Calu3 (cell line): Measurements from ENCODE around the gene SCYL3. TPM values are rescaled to one million over a fixed set of nuclear protein-coding genes. Genes with fewer than 3 reads are reported as not detected.
"Not testable (repeated sequence)": the region's sequence is repeated elsewhere in the genome, so short reads cannot be mapped to it uniquely, and the experiment has no call there.

Experiments used
- BruUV-seq: library from RNA; stranded (reverse); fragments of 400-500 nt; replicated peaks from 2 replicates; lab custom pipeline; 2021; lab: Mats Ljungman, UMichigan
- CTCF ChIA-PET: fragments of 300-600 bp; sonication (Branson Sonifier 250); formaldehyde crosslinking; loops from one replicate; lab custom pipeline; 2022; ENCODE audit warnings: antibody characterized with exemption; lab: Charles Lee
- DNase-seq: peaks from one replicate; pipeline ENCODE4 v3.0.0; 2022
- H3K27ac Mint-ChIP-seq: one replicate; pipeline ENCODE4 v1.8.0; 2022; ENCODE audit warnings: mixed read lengths; ENCODE audit not compliant: unreplicated experiment
- H3K27me3 Mint-ChIP-seq: one replicate; pipeline ENCODE4 v1.8.0; 2022; ENCODE audit warnings: mixed read lengths; ENCODE audit not compliant: unreplicated experiment
- H3K36me3 Mint-ChIP-seq: one replicate; pipeline ENCODE4 v1.8.0; 2022; ENCODE audit warnings: mild to moderate bottlenecking, moderate library complexity, mixed read lengths; ENCODE audit not compliant: insufficient read depth, unreplicated experiment
- H3K4me1 Mint-ChIP-seq: one replicate; pipeline ENCODE4 v1.8.0; 2022; ENCODE audit warnings: mild to moderate bottlenecking, low read depth, mixed read lengths; ENCODE audit not compliant: unreplicated experiment
- H3K4me3 Mint-ChIP-seq: one replicate; pipeline ENCODE4 v1.8.0; 2022; ENCODE audit warnings: mild to moderate bottlenecking, low read depth, moderate library complexity, mixed read lengths; ENCODE audit not compliant: unreplicated experiment
- H3K9me3 Mint-ChIP-seq: one replicate; pipeline ENCODE4 v1.8.0; 2022; ENCODE audit warnings: low read depth, mixed read lengths; ENCODE audit not compliant: unreplicated experiment
- intact Hi-C: fragments of 100-400 bp; cut with micrococcal nuclease; formaldehyde crosslinking; loops from one replicate; pipeline ENCODE4 v1.10.0; 2022; ENCODE audit not compliant: unreplicated experiment
- total RNA-seq: library from RNA; stranded (reverse); gene quantifications from 2 replicates; pipeline ENCODE4 v1.2.3, GENCODE V29; 2022
- TF ChIP-seq, protein P1 (sequence below): fragments of 200-600 bp; IDR thresholded peaks from one replicate; pipeline ENCODE4 v1.8.0; 2022; ENCODE audit warnings: antibody characterized with exemption; ENCODE audit not compliant: unreplicated experiment

Gene SCYL3
- total RNA-seq, 1 experiment from 2014 or later = 18.3 TPM

DNA sequence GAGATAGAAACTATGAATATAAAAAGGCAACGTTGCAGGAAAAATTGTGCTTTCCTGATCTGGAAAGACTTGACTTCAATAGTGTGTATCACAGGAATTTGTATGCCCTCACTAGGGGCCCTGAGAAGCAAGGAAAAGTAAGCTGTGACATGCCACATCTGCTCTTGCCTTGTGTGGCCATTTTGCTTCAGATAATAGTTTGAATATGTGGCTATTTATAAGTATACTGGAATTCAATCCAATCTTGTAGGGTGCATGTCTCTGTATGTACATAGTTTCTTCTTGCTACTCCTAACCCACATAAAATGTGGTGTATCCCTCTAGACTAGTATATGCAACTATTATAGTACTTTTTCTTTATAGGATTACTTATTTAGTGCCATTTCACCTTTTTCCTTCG lies 31.1 kb upstream of the SCYL3 start:
- Mint-ChIP-seq H3K9me3 (no peaks in the 10 kb centered on the region), H3K27me3 (no peaks in the 10 kb centered on the region), H3K36me3 (no peaks in the 10 kb centered on the region), H3K27ac (no peak overlapping the region), H3K4me1 (peaks cover 10% of the 10 kb centered on the region), H3K4me3 (no peak overlapping the region)
- no TSS peak for BruUV-seq
- intact Hi-C loops = loop anchor here (10.0 kb wide), 2 partner anchors 610 to 760 kb away; partner anchors contain the start of gene GORAB
- DNase-seq = no peak
- TF ChIP-seq, protein P1, sequence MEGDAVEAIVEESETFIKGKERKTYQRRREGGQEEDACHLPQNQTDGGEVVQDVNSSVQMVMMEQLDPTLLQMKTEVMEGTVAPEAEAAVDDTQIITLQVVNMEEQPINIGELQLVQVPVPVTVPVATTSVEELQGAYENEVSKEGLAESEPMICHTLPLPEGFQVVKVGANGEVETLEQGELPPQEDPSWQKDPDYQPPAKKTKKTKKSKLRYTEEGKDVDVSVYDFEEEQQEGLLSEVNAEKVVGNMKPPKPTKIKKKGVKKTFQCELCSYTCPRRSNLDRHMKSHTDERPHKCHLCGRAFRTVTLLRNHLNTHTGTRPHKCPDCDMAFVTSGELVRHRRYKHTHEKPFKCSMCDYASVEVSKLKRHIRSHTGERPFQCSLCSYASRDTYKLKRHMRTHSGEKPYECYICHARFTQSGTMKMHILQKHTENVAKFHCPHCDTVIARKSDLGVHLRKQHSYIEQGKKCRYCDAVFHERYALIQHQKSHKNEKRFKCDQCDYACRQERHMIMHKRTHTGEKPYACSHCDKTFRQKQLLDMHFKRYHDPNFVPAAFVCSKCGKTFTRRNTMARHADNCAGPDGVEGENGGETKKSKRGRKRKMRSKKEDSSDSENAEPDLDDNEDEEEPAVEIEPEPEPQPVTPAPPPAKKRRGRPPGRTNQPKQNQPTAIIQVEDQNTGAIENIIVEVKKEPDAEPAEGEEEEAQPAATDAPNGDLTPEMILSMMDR = no peak
- CTCF ChIA-PET = no interaction called here

DNA sequence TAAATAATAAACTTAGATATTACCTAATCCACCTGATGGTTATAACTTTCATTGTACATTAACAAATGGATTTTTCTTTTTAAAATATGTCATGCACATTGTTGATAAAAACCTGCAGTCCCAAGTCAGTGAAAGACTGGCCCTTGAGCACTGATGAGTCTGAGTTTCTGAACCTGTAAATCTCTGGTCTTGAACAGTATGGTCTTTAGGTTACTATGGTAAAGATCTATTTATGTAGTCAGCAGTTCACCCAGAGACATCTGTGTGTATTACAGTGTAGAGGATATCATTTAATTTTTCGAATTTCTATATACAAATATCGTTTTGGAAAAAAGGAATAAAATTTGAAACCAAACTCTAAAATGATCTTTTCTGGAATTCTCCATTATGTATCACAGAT lies 30.4 kb upstream of the SCYL3 start:
- intact Hi-C loops = loop anchor here (10.0 kb wide), 2 partner anchors 611 to 761 kb away; partner anchors contain the start of gene GORAB
- Mint-ChIP-seq H3K27ac (no peak overlapping the region), H3K4me1 (peaks cover 10% of the 10 kb centered on the region), H3K36me3 (no peaks in the 10 kb centered on the region), H3K4me3 (no peak overlapping the region), H3K27me3 (no peaks in the 10 kb centered on the region), H3K9me3 (no peaks in the 10 kb centered on the region)
- no TSS peak for BruUV-seq
- CTCF ChIA-PET = no interaction called here
- DNase-seq = no peak
- TF ChIP-seq, protein P1 = no peak

GRCh38 chr1:169921080-169921479 lies 27.4 kb upstream of the SCYL3 start:
- no peak overlapping the region for H3K27ac Mint-ChIP-seq
- CTCF ChIA-PET = no interaction called here
- no peaks in the 10 kb centered on the region for H3K36me3 Mint-ChIP-seq
- no peak overlapping the region for H3K4me3 Mint-ChIP-seq
- no peaks in the 10 kb centered on the region for H3K9me3 Mint-ChIP-seq
- no peak for DNase-seq
- peaks cover 5% of the 10 kb centered on the region for H3K4me1 Mint-ChIP-seq
- intact Hi-C loops = loop anchor here (10.0 kb wide), 2 partner anchors 614 to 764 kb away; partner anchors contain the start of gene GORAB
- TF ChIP-seq, protein P1 = no peak
- no TSS peak for BruUV-seq
- no peaks in the 10 kb centered on the region for H3K27me3 Mint-ChIP-seq

DNA sequence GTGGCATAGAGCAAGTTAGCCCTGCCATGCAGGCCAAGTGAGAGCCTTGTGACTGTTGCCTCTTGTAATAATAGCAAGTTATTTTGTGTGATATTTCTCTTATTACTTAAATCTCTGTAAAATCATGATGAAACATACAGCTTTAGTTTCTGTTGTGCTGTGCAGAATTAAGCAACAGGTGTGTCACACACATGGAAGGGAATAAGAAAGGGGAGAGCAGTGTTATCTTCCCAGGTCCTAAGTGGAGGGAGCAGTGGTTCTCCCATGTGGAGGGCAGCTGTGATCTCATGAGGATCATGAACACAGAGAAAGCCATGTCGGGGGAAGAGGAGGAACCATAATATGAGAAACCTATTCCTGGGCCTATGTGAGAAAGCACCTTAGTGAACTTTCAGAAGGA lies 25.2 kb upstream of the SCYL3 start:
- Mint-ChIP-seq H3K4me1 (peaks cover 18% of the 10 kb centered on the region), H3K4me3 (no peak overlapping the region), H3K27ac (no peak overlapping the region), H3K27me3 (no peaks in the 10 kb centered on the region), H3K36me3 (no peaks in the 10 kb centered on the region), H3K9me3 (no peaks in the 10 kb centered on the region)
- intact Hi-C loops = no loop called here
- DNase-seq = no peak
- TF ChIP-seq, protein P1 = no peak
- BruUV-seq = no TSS peak
- CTCF ChIA-PET = no interaction called here

DNA sequence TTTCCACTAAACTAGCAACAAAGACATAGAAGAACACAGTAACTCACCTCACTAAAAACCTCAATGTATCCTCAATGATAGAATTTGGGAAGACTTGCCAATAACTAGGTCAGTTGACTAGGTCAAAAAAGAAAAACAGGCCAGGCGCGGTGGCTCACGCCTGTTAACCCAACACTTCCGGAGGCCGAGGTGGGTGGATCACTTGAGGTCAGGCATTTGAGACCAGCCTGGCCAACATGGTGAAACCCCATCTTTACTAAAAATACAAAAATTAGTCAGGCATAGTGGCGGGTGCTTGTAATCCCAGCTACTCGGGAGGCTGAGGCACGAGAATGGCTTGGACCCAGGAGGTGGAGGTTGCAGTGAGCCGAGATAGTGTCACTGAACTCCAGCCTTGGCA lies 24.5 kb upstream of the SCYL3 start:
- H3K9me3 Mint-ChIP-seq, BruUV-seq, CTCF ChIA-PET, H3K27ac Mint-ChIP-seq, intact Hi-C loops, H3K4me3 Mint-ChIP-seq, H3K27me3 Mint-ChIP-seq, H3K36me3 Mint-ChIP-seq, DNase-seq: not testable (repeated sequence)
- H3K4me1 Mint-ChIP-seq = peaks cover 20% of the 10 kb centered on the region
